HEK293 (cell line): ENCODE results near the gene KIF18A.

Experiments
- CTCF ChIP-seq: fragments of 450-650 bp; formaldehyde crosslinking; IDR thresholded peaks from 2 replicates; pipeline ENCODE4 v1.5.1; 2016; ENCODE audit warnings: missing biosample characterization, missing genetic modification characterization
- SP2 ChIP-seq: fragments of 450-650 bp; formaldehyde crosslinking; IDR thresholded peaks from 2 replicates; pipeline ENCODE4 v1.5.1; 2016; ENCODE audit warnings: missing biosample characterization, missing genetic modification characterization
- ZNF324 ChIP-seq: fragments of 450-650 bp; formaldehyde crosslinking; IDR thresholded peaks from 2 replicates; pipeline ENCODE4 v1.5.1; 2016; ENCODE audit warnings: missing biosample characterization, missing genetic modification characterization
- ZNF48 ChIP-seq: fragments of 450-650 bp; formaldehyde crosslinking; IDR thresholded peaks from 2 replicates; pipeline ENCODE4 v1.5.1; 2016; ENCODE audit warnings: missing biosample characterization, missing genetic modification characterization
- TF ChIP-seq, protein P1 (sequence below): fragments of 450-650 bp; formaldehyde crosslinking; optimal IDR thresholded peaks from 2 replicates; pipeline ENCODE3; 2016; ENCODE audit warnings: missing biosample characterization, mild to moderate bottlenecking, missing genetic modification characterization

DNA sequence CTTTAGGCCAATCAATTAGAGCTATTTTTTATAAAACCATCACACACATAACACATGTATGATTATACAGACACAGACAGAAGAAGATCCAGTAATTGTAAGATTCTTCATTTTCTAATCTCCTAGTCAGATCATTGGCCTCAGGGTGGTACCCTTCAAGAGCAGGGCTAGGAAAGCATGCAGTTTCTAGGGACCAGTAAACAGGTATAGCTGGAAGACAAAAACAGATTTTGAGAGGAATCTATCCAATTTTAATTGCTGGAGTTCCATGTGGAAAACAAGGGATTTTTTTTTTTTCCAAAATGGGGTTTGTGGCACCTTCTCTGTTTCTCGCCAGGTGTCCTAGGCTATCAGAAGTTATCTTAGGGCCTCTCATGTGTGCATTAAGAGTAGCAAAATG is 29.9 kb upstream of the KIF18A start:
- no peak for TF ChIP-seq CTCF
- TF ChIP-seq ZNF324 (tag by site-specific recombination), result no peak
- TF ChIP-seq SP2, result no peak
- no peak for TF ChIP-seq ZNF48 (tag by site-specific recombination)
- TF ChIP-seq, protein P1, sequence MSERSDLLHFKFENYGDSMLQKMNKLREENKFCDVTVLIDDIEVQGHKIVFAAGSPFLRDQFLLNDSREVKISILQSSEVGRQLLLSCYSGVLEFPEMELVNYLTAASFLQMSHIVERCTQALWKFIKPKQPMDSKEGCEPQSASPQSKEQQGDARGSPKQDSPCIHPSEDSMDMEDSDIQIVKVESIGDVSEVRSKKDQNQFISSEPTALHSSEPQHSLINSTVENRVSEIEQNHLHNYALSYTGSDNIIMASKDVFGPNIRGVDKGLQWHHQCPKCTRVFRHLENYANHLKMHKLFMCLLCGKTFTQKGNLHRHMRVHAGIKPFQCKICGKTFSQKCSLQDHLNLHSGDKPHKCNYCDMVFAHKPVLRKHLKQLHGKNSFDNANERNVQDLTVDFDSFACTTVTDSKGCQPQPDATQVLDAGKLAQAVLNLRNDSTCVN, result no peak
